Measurements from ENCODE around the gene AUP1. TPM values are rescaled to one million over a fixed set of nuclear protein-coding genes. Genes with fewer than 3 reads are reported as not detected.
"Not testable (repeated sequence)": the region's sequence is repeated elsewhere in the genome, so short reads cannot be mapped to it uniquely, and the experiment has no call there.

The AUP1 gene
- total and polyA plus RNA-seq, 12 donors: 88.5 to 527 (median 113) TPM

DNA sequence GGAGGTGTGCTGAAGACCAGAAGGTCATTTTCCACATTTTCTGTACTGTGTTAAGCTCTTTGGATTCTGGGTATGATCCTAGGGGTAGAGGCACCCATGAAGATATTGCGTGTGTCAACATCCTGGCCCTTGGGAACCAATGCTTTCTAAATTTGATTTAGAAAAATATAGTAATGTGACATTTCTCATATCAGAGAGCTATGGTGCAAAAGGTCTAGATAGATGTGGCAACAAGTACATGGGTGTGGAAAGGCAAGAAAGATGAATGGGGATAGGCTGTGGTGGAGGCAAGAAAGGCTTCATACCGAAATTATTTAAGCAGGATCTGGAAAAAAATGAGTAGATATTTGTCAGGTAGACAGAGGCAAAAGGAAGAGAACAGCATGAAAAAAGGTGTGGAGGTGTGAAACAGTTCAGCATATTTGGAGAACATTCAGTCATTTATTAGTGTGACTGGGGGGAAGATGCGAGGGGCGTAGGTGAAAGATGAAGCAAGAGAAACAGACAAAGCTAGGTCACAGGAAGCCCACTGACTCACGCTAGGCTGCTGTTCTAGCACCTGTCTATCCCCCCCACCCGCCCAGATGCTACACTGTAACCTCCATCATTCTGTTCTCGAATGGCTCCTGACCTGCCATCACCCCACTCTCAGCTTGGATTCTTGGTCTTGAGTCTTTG is 36.7 kb upstream of the AUP1 start:
- WGBS, 4 donors: 68 to 79% (median 70%) methylated on average over 7 of the region's 7 CpGs
- no peaks in the 10 kb centered on the region for H3K27me3 ChIP-seq
- no peak overlapping the region for H3K4me3 ChIP-seq
- TF ChIP-seq POLR2A (IDR thresholded peaks at IDR 0.05): no peak
- TF ChIP-seq, protein P1, sequence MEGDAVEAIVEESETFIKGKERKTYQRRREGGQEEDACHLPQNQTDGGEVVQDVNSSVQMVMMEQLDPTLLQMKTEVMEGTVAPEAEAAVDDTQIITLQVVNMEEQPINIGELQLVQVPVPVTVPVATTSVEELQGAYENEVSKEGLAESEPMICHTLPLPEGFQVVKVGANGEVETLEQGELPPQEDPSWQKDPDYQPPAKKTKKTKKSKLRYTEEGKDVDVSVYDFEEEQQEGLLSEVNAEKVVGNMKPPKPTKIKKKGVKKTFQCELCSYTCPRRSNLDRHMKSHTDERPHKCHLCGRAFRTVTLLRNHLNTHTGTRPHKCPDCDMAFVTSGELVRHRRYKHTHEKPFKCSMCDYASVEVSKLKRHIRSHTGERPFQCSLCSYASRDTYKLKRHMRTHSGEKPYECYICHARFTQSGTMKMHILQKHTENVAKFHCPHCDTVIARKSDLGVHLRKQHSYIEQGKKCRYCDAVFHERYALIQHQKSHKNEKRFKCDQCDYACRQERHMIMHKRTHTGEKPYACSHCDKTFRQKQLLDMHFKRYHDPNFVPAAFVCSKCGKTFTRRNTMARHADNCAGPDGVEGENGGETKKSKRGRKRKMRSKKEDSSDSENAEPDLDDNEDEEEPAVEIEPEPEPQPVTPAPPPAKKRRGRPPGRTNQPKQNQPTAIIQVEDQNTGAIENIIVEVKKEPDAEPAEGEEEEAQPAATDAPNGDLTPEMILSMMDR (IDR thresholded peaks at IDR 0.05): no peak
- no peaks in the 10 kb centered on the region for H3K9me3 ChIP-seq (replicated peaks in 1 of 3)
- intact Hi-C loops (cut with DNase I): no loop called here
- no peaks in the 10 kb centered on the region for H3K4me1 ChIP-seq (replicated peaks in 1 of 2)
- no peaks in the 10 kb centered on the region for H3K36me3 ChIP-seq (replicated peaks in 1 of 2)
- no peak overlapping the region for H3K27ac ChIP-seq
- no peak for DNase-seq

DNA sequence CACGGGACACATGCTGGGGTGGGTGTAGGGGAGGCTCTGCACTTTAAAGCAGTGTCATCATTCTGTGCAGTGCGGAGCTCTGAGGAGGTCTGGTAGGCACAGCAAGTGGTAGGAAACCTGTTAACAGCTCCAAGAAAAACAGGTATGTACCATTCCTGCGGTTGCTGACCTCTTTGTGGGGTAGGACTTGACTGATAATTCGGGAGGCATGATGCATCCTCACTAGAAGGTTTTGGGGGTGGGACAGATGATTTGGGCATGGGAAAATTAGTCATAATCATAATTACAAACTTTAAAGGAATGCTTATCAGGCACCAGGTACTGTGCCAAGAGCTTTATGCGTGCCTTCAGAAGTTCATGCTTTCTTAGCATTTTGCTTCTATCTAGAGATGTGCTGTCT is 34.7 kb upstream of the AUP1 start:
- intact Hi-C loops (cut with DNase I): no loop called here
- 55 to 79% (median 74%) methylated on average over 5 of the region's 5 CpGs for WGBS, 4 donors
- DNase-seq: no peak
- Histone ChIP-seq H3K27me3 (no peaks in the 10 kb centered on the region), H3K36me3 (replicated peaks in 1 of 2) (no peaks in the 10 kb centered on the region), H3K9me3 (replicated peaks in 1 of 3) (no peaks in the 10 kb centered on the region), H3K4me1 (replicated peaks in 1 of 2) (no peaks in the 10 kb centered on the region), H3K4me3 (no peak overlapping the region), H3K27ac (no peak overlapping the region)
- TF ChIP-seq POLR2A (IDR thresholded peaks at IDR 0.05): no peak
- TF ChIP-seq, protein P1 (IDR thresholded peaks at IDR 0.05): no peak

DNA sequence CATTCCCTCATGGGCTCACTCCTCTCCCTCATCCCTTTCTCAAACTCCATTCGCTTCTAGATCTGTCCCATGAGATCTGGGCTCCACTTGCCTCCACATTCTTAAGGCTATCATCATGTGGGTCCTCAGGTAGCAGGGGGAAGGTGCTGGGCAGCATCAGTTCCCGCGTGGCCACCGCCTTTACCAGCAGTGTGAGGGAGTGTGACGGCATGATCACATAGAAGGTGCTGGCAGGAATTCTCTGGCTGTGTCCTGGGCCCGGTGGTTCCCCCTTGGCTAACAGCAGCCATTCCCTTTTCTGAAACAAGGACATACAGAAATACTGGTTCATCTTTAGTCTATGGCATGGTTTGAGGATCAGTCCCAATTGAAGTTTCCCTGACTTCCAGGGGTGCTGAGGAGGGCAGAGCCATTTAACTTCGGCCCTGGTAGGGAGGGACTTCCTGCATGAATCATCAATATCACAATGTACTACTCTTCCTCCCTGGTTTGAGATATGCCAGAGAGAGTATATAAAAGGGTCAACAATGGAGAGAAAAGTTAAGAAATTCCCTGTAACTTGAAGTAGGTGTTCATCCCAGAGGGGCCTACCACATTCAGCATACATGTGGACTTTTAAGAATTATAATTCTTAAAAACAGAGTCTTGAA is 32.7 kb upstream of the AUP1 start:
- intact Hi-C loops (cut with DNase I): no loop called here
- H3K4me1 ChIP-seq (replicated peaks in 1 of 2): no peaks in the 10 kb centered on the region
- no peaks in the 10 kb centered on the region for H3K9me3 ChIP-seq (replicated peaks in 1 of 3)
- DNase-seq: no peak
- H3K27ac ChIP-seq: no peak overlapping the region
- H3K27me3 ChIP-seq: no peaks in the 10 kb centered on the region
- TF ChIP-seq POLR2A (IDR thresholded peaks at IDR 0.05): no peak
- TF ChIP-seq, protein P1 (IDR thresholded peaks at IDR 0.05): no peak
- no peaks in the 10 kb centered on the region for H3K36me3 ChIP-seq (replicated peaks in 1 of 2)
- no peak overlapping the region for H3K4me3 ChIP-seq
- 76 to 81% (median 77%) methylated on average over 6 to 7 of the region's 7 CpGs for WGBS, 4 donors

DNA sequence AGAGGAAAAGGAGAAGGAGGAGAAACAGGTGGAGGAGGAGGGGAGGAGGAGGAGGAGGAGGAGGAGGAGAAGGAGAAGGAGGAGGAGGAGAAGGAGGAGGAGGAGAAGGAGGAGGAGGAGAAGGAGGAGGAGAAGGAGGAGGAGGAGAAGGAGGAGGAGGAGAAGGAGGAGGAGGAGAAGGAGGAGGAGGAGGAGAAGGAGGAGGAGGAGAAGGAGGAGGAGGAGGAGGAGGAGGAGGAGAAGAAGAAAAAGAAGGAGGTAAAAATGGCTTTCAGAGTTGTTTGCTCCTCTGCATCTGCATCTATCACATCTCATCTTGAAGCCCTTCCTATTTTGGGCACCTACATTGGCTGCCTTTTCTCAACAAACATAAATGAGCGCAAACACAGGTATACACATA is 31.5 kb upstream of the AUP1 start:
- H3K27me3 ChIP-seq; H3K4me1 ChIP-seq (replicated peaks in 1 of 2); H3K36me3 ChIP-seq (replicated peaks in 1 of 2); intact Hi-C loops (cut with DNase I); H3K4me3 ChIP-seq; H3K27ac ChIP-seq; H3K9me3 ChIP-seq (replicated peaks in 1 of 3); DNase-seq: not testable (repeated sequence)
- WGBS, 4 donors: 88 to 100% (median 92%) methylated on average over 1 of the region's 1 CpG

DNA sequence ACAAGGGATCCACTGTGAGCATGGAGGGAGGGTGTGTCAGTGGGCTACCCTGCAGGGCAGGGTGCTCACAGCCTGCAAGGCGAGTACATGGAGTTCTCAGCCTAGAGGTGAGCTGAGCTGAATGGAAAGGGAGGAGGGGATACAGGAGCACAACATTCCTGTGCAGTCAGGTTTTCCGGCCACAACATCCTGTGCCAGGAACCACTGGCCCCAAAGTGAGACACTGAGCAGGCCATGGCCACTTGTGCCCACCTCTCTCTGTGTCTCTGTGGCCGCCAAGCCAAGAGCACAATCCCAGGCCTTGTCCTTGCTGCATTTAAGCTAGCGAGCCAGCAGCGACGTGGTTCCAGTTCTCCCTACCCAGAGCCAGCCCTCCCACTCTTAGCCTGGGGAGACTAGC is 31.1 kb upstream of the AUP1 start:
- intact Hi-C loops (cut with DNase I): no loop called here
- Histone ChIP-seq H3K4me1 (replicated peaks in 1 of 2) (no peaks in the 10 kb centered on the region), H3K36me3 (replicated peaks in 1 of 2) (no peaks in the 10 kb centered on the region), H3K9me3 (replicated peaks in 1 of 3) (no peaks in the 10 kb centered on the region), H3K4me3 (no peak overlapping the region), H3K27ac (no peak overlapping the region), H3K27me3 (no peaks in the 10 kb centered on the region)
- DNase-seq: no peak
- TF ChIP-seq POLR2A (IDR thresholded peaks at IDR 0.05): no peak
- TF ChIP-seq, protein P1 (IDR thresholded peaks at IDR 0.05): no peak
- 44 to 73% (median 60%) methylated on average over 5 to 6 of the region's 6 CpGs for WGBS, 4 donors
